Fibroblast of villous mesenchyme (primary cell): ENCODE results near the gene BEX3. TPM values are rescaled to one million over a fixed set of nuclear protein-coding genes. Genes with fewer than 3 reads are reported as not detected.
A peak's percentile ranks its signal among the peaks of the same experiment; 100 is the strongest.
"Not testable (repeated sequence)": the region's sequence is repeated elsewhere in the genome, so short reads cannot be mapped to it uniquely, and the experiment has no call there.

Experiments
- DNase-seq: peaks from one replicate; pipeline ENCODE4 v3.0.0-alpha.2; 2010; ENCODE audit warnings: low read depth
- H3K4me3 ChIP-seq: 2 replicates; pipeline ENCODE4 v1.5.1; 2011; ENCODE audit warnings: low read depth, mild to moderate bottlenecking, low read length
- CTCF ChIP-seq: IDR thresholded peaks from 2 replicates; pipeline ENCODE4 v1.5.1; 2012; ENCODE audit warnings: low read depth, mild to moderate bottlenecking, low read length; ENCODE audit not compliant: insufficient read depth
- total RNA-seq: library from RNA; depleted of rRNA; stranded (reverse); fragments of >200 nt; gene quantifications from 2 replicates; pipeline ENCODE4 v1.2.3, GENCODE V29; 2012

Gene BEX3
- total RNA-seq, 1 donor = 255 TPM

GRCh38 chrX:103347682-103348397 is 28.5 kb upstream of the BEX3 start:
- H3K4me3 ChIP-seq = no peak overlapping the region
- no peak for DNase-seq
- no peak for TF ChIP-seq CTCF

- DNase-seq = peak; percentile 83
- TF ChIP-seq CTCF = no peak
Observed at GRCh38 chrX:103356130-103356798, 20.1 kb upstream of the BEX3 start, which contains the start of gene TCEAL9. Gene TCEAL9, plus strand, starts transcription at chrX:103356506. Its CDS starts 1,179 bp downstream, at chrX:103357685.

GRCh38 chrX:103356858-103357257 is 19.5 kb upstream of the BEX3 start:
- H3K4me3 ChIP-seq = peak overlapping the region; percentile 91
- DNase-seq = no peak
- no peak for TF ChIP-seq CTCF

More at GRCh38 chrX:103356130-103356798, 20.1 kb upstream of the BEX3 start, which contains the start of gene TCEAL9:
- peak within 1 kb of the TSS; percentile 91 for H3K4me3 ChIP-seq

- DNase-seq = no peak
- no peak for TF ChIP-seq CTCF
- peak overlapping the region; percentile 91 for H3K4me3 ChIP-seq
Observed at GRCh38 chrX:103357871-103358270, 18.5 kb upstream of the BEX3 start.

- H3K4me3 ChIP-seq, DNase-seq: not testable (repeated sequence)
Observed at GRCh38 chrX:103359605-103360004, 16.7 kb upstream of the BEX3 start.

- H3K4me3 ChIP-seq = no peak overlapping the region
- no peak for DNase-seq
- no peak for TF ChIP-seq CTCF
Observed at GRCh38 chrX:103360092-103360491, 16.2 kb upstream of the BEX3 start.

- no peak for TF ChIP-seq CTCF
- no peak for DNase-seq
- no peak overlapping the region for H3K4me3 ChIP-seq
Observed at GRCh38 chrX:103360916-103361315, 15.4 kb upstream of the BEX3 start.
